Measurements from ENCODE around the gene FGD4. TPM values are rescaled to one million over a fixed set of nuclear protein-coding genes. Genes with fewer than 3 reads are reported as not detected.

The FGD4 gene
- total RNA-seq, 4 donors from 2014 or later: 22.1 to 56.7 (median 38.0) TPM

DNA sequence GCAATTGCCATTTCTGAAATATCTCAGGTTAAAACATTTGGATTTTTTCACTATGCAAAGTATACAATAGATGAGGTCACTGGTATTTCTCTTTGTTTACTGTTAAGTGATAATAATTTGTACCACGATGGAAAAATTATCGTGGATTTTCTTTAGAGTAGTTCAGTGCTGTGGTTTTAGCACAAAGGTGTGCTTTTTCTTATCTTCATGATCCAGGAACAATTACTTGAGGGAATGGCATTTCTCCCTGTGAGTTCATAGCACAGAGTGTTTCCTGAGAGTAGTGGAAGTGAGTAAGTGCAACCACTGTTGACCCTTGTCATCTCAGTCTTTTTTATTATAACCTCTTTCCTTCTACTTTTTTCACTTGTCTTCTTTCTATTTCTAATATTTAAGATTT lies 86.8 kb downstream of the FGD4 start:
- no peak for TF ChIP-seq POLR2AphosphoS5 (IDR thresholded peaks at IDR 0.05)
- TF ChIP-seq EP300 (IDR thresholded peaks at IDR 0.05): no peak
- TF ChIP-seq, protein P1, sequence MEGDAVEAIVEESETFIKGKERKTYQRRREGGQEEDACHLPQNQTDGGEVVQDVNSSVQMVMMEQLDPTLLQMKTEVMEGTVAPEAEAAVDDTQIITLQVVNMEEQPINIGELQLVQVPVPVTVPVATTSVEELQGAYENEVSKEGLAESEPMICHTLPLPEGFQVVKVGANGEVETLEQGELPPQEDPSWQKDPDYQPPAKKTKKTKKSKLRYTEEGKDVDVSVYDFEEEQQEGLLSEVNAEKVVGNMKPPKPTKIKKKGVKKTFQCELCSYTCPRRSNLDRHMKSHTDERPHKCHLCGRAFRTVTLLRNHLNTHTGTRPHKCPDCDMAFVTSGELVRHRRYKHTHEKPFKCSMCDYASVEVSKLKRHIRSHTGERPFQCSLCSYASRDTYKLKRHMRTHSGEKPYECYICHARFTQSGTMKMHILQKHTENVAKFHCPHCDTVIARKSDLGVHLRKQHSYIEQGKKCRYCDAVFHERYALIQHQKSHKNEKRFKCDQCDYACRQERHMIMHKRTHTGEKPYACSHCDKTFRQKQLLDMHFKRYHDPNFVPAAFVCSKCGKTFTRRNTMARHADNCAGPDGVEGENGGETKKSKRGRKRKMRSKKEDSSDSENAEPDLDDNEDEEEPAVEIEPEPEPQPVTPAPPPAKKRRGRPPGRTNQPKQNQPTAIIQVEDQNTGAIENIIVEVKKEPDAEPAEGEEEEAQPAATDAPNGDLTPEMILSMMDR (IDR thresholded peaks at IDR 0.05): no peak
- no peak for TF ChIP-seq POLR2A (IDR thresholded peaks at IDR 0.05)
- Histone ChIP-seq H3K4me1 (peaks cover 0 to 28% (median 0%) of the 10 kb centered on the region in 3 donors), H3K9me3 (no peaks in the 10 kb centered on the region), H3K27me3 (no peaks in the 10 kb centered on the region), H3K27ac (peak overlapping the region in 3 of 4 donors; percentile 27 to 44 (median 32)), H3K36me3 (no peaks in the 10 kb centered on the region), H3K4me3 (peak overlapping the region in 1 of 2 donors; percentile 1)
- ATAC-seq: no peak
- WGBS, 2 donors (ENCODE audit: low coverage in 1 of 2): 10 to 25% methylated on average over 2 of the region's 2 CpGs

GRCh38 chr12:32488132-32488531 lies 88.8 kb downstream of the FGD4 start:
- H3K4me3 ChIP-seq: no peak overlapping the region
- ATAC-seq: no peak
- WGBS, 2 donors (ENCODE audit: low coverage in 1 of 2): 33 to 73% methylated on average over 2 of the region's 2 CpGs

DNA sequence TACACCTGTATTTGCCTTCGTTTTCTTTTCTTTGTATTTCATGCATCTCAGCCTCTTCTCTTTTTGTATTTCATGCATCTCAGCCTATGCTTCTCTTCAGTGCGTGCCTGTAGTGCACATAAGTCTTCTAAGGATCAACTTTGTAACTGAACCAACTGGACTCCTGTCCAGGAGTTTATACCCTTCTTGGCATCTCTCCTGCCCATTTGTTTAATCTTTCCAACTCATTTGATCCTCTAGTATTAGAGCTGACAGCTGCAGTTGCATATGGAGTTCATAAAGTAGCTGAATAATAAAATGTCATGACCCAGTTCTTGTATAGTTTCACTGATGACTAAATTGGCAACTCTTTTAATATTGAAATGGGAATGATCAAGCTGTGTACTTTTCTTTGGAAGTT lies 89.7 kb downstream of the FGD4 start:
- H3K4me1 ChIP-seq: peaks cover 0 to 5% (median 0%) of the 10 kb centered on the region in 3 donors
- no peak overlapping the region for H3K27ac ChIP-seq
- no peaks in the 10 kb centered on the region for H3K27me3 ChIP-seq
- ATAC-seq: no peak
- WGBS, 2 donors (ENCODE audit: low coverage in 1 of 2): 38 to 67% methylated on average over 2 of the region's 2 CpGs
- H3K9me3 ChIP-seq: no peaks in the 10 kb centered on the region
- no peak overlapping the region for H3K4me3 ChIP-seq
- TF ChIP-seq EP300 (IDR thresholded peaks at IDR 0.05) (no peak), POLR2AphosphoS5 (IDR thresholded peaks at IDR 0.05) (no peak), POLR2A (IDR thresholded peaks at IDR 0.05) (no peak)
- TF ChIP-seq, protein P1 (IDR thresholded peaks at IDR 0.05): no peak
- H3K36me3 ChIP-seq: no peaks in the 10 kb centered on the region

More at GRCh38 chr12:32488132-32488531, 88.8 kb downstream of the FGD4 start:
- H3K9me3 ChIP-seq: no peaks in the 10 kb centered on the region
- no peaks in the 10 kb centered on the region for H3K27me3 ChIP-seq
- H3K4me1 ChIP-seq: peaks cover 0 to 15% (median 0%) of the 10 kb centered on the region in 3 donors
- H3K27ac ChIP-seq: no peak overlapping the region
- TF ChIP-seq POLR2AphosphoS5 (IDR thresholded peaks at IDR 0.05) (no peak), EP300 (IDR thresholded peaks at IDR 0.05) (no peak), POLR2A (IDR thresholded peaks at IDR 0.05) (no peak)
- TF ChIP-seq, protein P1 (IDR thresholded peaks at IDR 0.05): no peak
- no peaks in the 10 kb centered on the region for H3K36me3 ChIP-seq

GRCh38 chr12:32490801-32491200 lies 91.4 kb downstream of the FGD4 start:
- TF ChIP-seq EP300 (IDR thresholded peaks at IDR 0.05) (no peak), POLR2A (IDR thresholded peaks at IDR 0.05) (no peak), POLR2AphosphoS5 (IDR thresholded peaks at IDR 0.05) (no peak)
- TF ChIP-seq, protein P1 (IDR thresholded peaks at IDR 0.05): no peak
- ATAC-seq: no peak
- 94 to 95% methylated on average over 2 of the region's 2 CpGs for WGBS, 2 donors (ENCODE audit: low coverage in 1 of 2)
- Histone ChIP-seq H3K27me3 (no peaks in the 10 kb centered on the region), H3K27ac (no peak overlapping the region), H3K4me3 (no peak overlapping the region), H3K9me3 (no peaks in the 10 kb centered on the region), H3K36me3 (no peaks in the 10 kb centered on the region), H3K4me1 (peaks cover 0 to 11% (median 0%) of the 10 kb centered on the region in 3 donors)

- no peaks in the 10 kb centered on the region for H3K36me3 ChIP-seq
- WGBS, 2 donors (ENCODE audit: low coverage in 1 of 2): 79 to 100% methylated on average over 1 to 4 of the region's 4 CpGs
Measured at GRCh38 chr12:32493282-32493681, 93.9 kb downstream of the FGD4 start.

More at GRCh38 chr12:32493282-32493681, 93.9 kb downstream of the FGD4 start:
- TF ChIP-seq, protein P1 (IDR thresholded peaks at IDR 0.05): no peak
- TF ChIP-seq EP300 (IDR thresholded peaks at IDR 0.05) (no peak), POLR2AphosphoS5 (IDR thresholded peaks at IDR 0.05) (no peak), POLR2A (IDR thresholded peaks at IDR 0.05) (no peak)
- Histone ChIP-seq H3K9me3 (no peaks in the 10 kb centered on the region), H3K27ac (no peak overlapping the region), H3K4me1 (peaks cover 0 to 17% (median 0%) of the 10 kb centered on the region in 3 donors), H3K4me3 (no peak overlapping the region), H3K27me3 (no peaks in the 10 kb centered on the region)
- ATAC-seq: no peak
